ENCODE data around the gene GALNT18. TPM values are rescaled to one million over a fixed set of nuclear protein-coding genes. Genes with fewer than 3 reads are reported as not detected.
A peak's percentile ranks its signal among the peaks of the same experiment; 100 is the strongest.

GALNT18 gene
- total and polyA plus RNA-seq, 7 donors: 4.6 to 32.4 (median 8.3) TPM

GRCh38 chr11:11496879-11497278 lies 124.9 kb downstream of the GALNT18 start:
- H3K27ac ChIP-seq: no peak overlapping the region
- no peak overlapping the region for H3K4me3 ChIP-seq
- H3K36me3 ChIP-seq (ENCODE audit: insufficient read depth in 1 of 2, low read depth in 1 of 2): no peaks in the 10 kb centered on the region
- no peak for TF ChIP-seq CTCF (IDR thresholded peaks at IDR 0.05)
- 95 to 97% (median 95%) methylated on average over 2 of the region's 2 CpGs for WGBS, 3 donors
- DNase-seq (no peak), ATAC-seq (no peak)
- H3K27me3 ChIP-seq (ENCODE audit: insufficient read depth in 3 of 3, low read length in 2 of 3): no peaks in the 10 kb centered on the region
- intact Hi-C loops (cut with DNase I): no loop called here
- no peaks in the 10 kb centered on the region for H3K9me3 ChIP-seq
- no peaks in the 10 kb centered on the region for H3K4me1 ChIP-seq

GRCh38 chr11:11494348-11494747 lies 127.5 kb downstream of the GALNT18 start:
- TF ChIP-seq CTCF (IDR thresholded peaks at IDR 0.05): no peak
- no peak overlapping the region for H3K4me3 ChIP-seq
- WGBS, 3 donors: 94 to 96% (median 95%) methylated on average over 2 of the region's 2 CpGs
- no peaks in the 10 kb centered on the region for H3K27me3 ChIP-seq (ENCODE audit: insufficient read depth in 3 of 3, low read length in 2 of 3)
- intact Hi-C loops (cut with DNase I): loop anchor here in 1 of 2 donors (5.0 kb wide), 1 partner anchor 293 kb away; no protein-coding TSS in a partner anchor
- no peaks in the 10 kb centered on the region for H3K4me1 ChIP-seq
- no peaks in the 10 kb centered on the region for H3K9me3 ChIP-seq
- ATAC-seq (no peak), DNase-seq (no peak)
- no peaks in the 10 kb centered on the region for H3K36me3 ChIP-seq (ENCODE audit: insufficient read depth in 1 of 2, low read depth in 1 of 2)
- H3K27ac ChIP-seq: no peak overlapping the region

- TF ChIP-seq CTCF (IDR thresholded peaks at IDR 0.05): peak; percentile 9
- Histone ChIP-seq H3K27ac (no peak overlapping the region), H3K9me3 (no peaks in the 10 kb centered on the region), H3K36me3 (ENCODE audit: insufficient read depth in 1 of 2, low read depth in 1 of 2) (no peaks in the 10 kb centered on the region), H3K27me3 (ENCODE audit: insufficient read depth in 3 of 3, low read length in 2 of 3) (no peaks in the 10 kb centered on the region), H3K4me1 (no peaks in the 10 kb centered on the region), H3K4me3 (no peak overlapping the region)
- DNase-seq: no peak
- intact Hi-C loops (cut with DNase I): loop anchor here in 1 of 2 donors (5.0 kb wide), 1 partner anchor 294 kb away; no protein-coding TSS in a partner anchor
- no peak for ATAC-seq
- 75 to 90% (median 82%) methylated on average over 6 of the region's 6 CpGs for WGBS, 3 donors
These were observed 128.1 kb downstream of the GALNT18 start for GRCh38 chr11:11493698-11494097.

GRCh38 chr11:11491589-11491988 lies 130.2 kb downstream of the GALNT18 start:
- Histone ChIP-seq H3K9me3 (no peaks in the 10 kb centered on the region), H3K4me1 (no peaks in the 10 kb centered on the region), H3K36me3 (ENCODE audit: insufficient read depth in 1 of 2, low read depth in 1 of 2) (no peaks in the 10 kb centered on the region), H3K27ac (no peak overlapping the region), H3K27me3 (ENCODE audit: insufficient read depth in 3 of 3, low read length in 2 of 3) (no peaks in the 10 kb centered on the region), H3K4me3 (no peak overlapping the region)
- DNase-seq (no peak), ATAC-seq (peak in 2 of 4 donors; percentile 44 to 56)
- WGBS, 3 donors: 63 to 80% (median 68%) methylated on average over 4 of the region's 4 CpGs
- no peak for TF ChIP-seq CTCF (IDR thresholded peaks at IDR 0.05)
- intact Hi-C loops (cut with DNase I): loop anchor here in 1 of 2 donors (5.0 kb wide), 1 partner anchor 296 kb away; no protein-coding TSS in a partner anchor

- no peak for TF ChIP-seq CTCF (IDR thresholded peaks at IDR 0.05)
- Histone ChIP-seq H3K4me1 (no peaks in the 10 kb centered on the region), H3K27me3 (ENCODE audit: insufficient read depth in 3 of 3, low read length in 2 of 3) (no peaks in the 10 kb centered on the region), H3K36me3 (ENCODE audit: insufficient read depth in 1 of 2, low read depth in 1 of 2) (no peaks in the 10 kb centered on the region), H3K4me3 (no peak overlapping the region), H3K9me3 (no peaks in the 10 kb centered on the region), H3K27ac (no peak overlapping the region)
- DNase-seq (no peak), ATAC-seq (peak; percentile 55 to 93 (median 78))
- 25 to 41% (median 38%) methylated on average over 2 of the region's 2 CpGs for WGBS, 3 donors
- intact Hi-C loops (cut with DNase I): loop anchor here in 1 of 2 donors (5.0 kb wide), 1 partner anchor 296 kb away; no protein-coding TSS in a partner anchor
These were observed 130.8 kb downstream of the GALNT18 start for GRCh38 chr11:11491014-11491413.
